Measurements from ENCODE around the gene TBX18. TPM values are rescaled to one million over a fixed set of nuclear protein-coding genes. Genes with fewer than 3 reads are reported as not detected.

The TBX18 gene
- total RNA-seq, 4 donors from 2014 or later: 0.62 to 4.2 (median 2.7) TPM

- TF ChIP-seq CTCF (IDR thresholded peaks at IDR 0.05): no peak
- H3K27me3 ChIP-seq: peaks cover 92% of the 10 kb centered on the region
- 2% methylated on average over 23 of the region's 69 CpGs for WGBS
- peaks cover 21% of the 10 kb centered on the region for H3K4me1 ChIP-seq
- peak in 1 of 2 donors; percentile 79 for DNase-seq (ENCODE audit: low spot score in 2 of 2)
- peak overlapping the region; percentile 81 for H3K27ac ChIP-seq
- no peaks in the 10 kb centered on the region for H3K9me3 ChIP-seq
- no peaks in the 10 kb centered on the region for H3K36me3 ChIP-seq
- H3K4me3 ChIP-seq: peak overlapping the region; percentile 53
Observed at GRCh38 chr6:84773431-84774156, 9.2 kb upstream of the TBX18 start.

GRCh38 chr6:84773133-84773430 lies 8.7 kb upstream of the TBX18 start:
- H3K27me3 ChIP-seq: peaks cover 93% of the 10 kb centered on the region
- TF ChIP-seq POLR2A (IDR thresholded peaks at IDR 0.05) (no peak), POLR2AphosphoS5 (IDR thresholded peaks at IDR 0.05) (no peak), EP300 (IDR thresholded peaks at IDR 0.05) (no peak), CTCF (IDR thresholded peaks at IDR 0.05) (no peak)

GRCh38 chr6:84772428-84773132 lies 8.2 kb upstream of the TBX18 start:
- Histone ChIP-seq H3K4me3 (peak overlapping the region; percentile 53), H3K36me3 (no peaks in the 10 kb centered on the region), H3K27me3 (peaks cover 98% of the 10 kb centered on the region), H3K9me3 (no peaks in the 10 kb centered on the region), H3K4me1 (peaks cover 21% of the 10 kb centered on the region), H3K27ac (peak overlapping the region; percentile 81)
- no peak for TF ChIP-seq CTCF (IDR thresholded peaks at IDR 0.05)
- TF ChIP-seq POLR2A (IDR thresholded peaks at IDR 0.05): no peak
- TF ChIP-seq POLR2AphosphoS5 (IDR thresholded peaks at IDR 0.05): no peak
- no peak for TF ChIP-seq EP300 (IDR thresholded peaks at IDR 0.05)
- 14% methylated on average over 32 of the region's 35 CpGs for WGBS
- DNase-seq (ENCODE audit: low spot score in 2 of 2): no peak

More at GRCh38 chr6:84773133-84773430, 8.7 kb upstream of the TBX18 start:
- H3K27ac ChIP-seq: peak overlapping the region; percentile 81
- DNase-seq (ENCODE audit: low spot score in 2 of 2): peak in 1 of 2 donors; percentile 79
- 3% methylated on average over 7 of the region's 14 CpGs for WGBS
- peak overlapping the region; percentile 53 for H3K4me3 ChIP-seq
- H3K9me3 ChIP-seq: no peaks in the 10 kb centered on the region
- no peaks in the 10 kb centered on the region for H3K36me3 ChIP-seq
- peaks cover 21% of the 10 kb centered on the region for H3K4me1 ChIP-seq

GRCh38 chr6:84771756-84772356 lies 7.5 kb upstream of the TBX18 start:
- 24% methylated on average over 16 of the region's 16 CpGs for WGBS

More at GRCh38 chr6:84771756-84772356, 7.5 kb upstream of the TBX18 start:
- Histone ChIP-seq H3K4me1 (peaks cover 21% of the 10 kb centered on the region), H3K9me3 (no peaks in the 10 kb centered on the region), H3K4me3 (no peak overlapping the region), H3K36me3 (no peaks in the 10 kb centered on the region), H3K27me3 (peaks cover 99% of the 10 kb centered on the region), H3K27ac (no peak overlapping the region)
- TF ChIP-seq CTCF (IDR thresholded peaks at IDR 0.05): no peak
- DNase-seq (ENCODE audit: low spot score in 2 of 2): no peak

Measured in suprapubic skin (tissue), 4 donors.